ENCODE results near the gene PPP4R2. TPM values are rescaled to one million over a fixed set of nuclear protein-coding genes. Genes with fewer than 3 reads are reported as not detected.

Gene PPP4R2
- 49.1 TPM for total RNA-seq

GRCh38 chr3:72996473-72997333, at the start of gene PPP4R2:
TSS of gene PPP4R2 (plus strand) at chr3:72996811. CDS start at chr3:72997038, 227 bp downstream.
- Histone ChIP-seq H3K4me3 (ENCODE audit: low read length in 3 of 3) (peak within 1 kb of the TSS; percentile 86 to 93 (median 90)), H3K9me3 (ENCODE audit: control insufficient read depth in 3 of 3, low read length in 3 of 3) (no peaks in the 10 kb centered on the region), H3K36me3 (ENCODE audit: control insufficient read depth in 3 of 3, insufficient read depth in 3 of 3, low read length in 3 of 3) (peaks cover 0 to 8% (median 7%) of the 10 kb centered on the region in 3 donors), H3K27ac (ENCODE audit: low read depth, low read length) (peak within 1 kb of the TSS; percentile 92), H3K9ac (ENCODE audit: low read depth in 1 of 3, low read length in 3 of 3) (peak within 1 kb of the TSS; percentile 87 to 90 (median 90)), H3K4me1 (ENCODE audit: control insufficient read depth in 3 of 3, insufficient read depth in 3 of 3, low read length in 3 of 3) (peaks cover 18 to 35% (median 28%) of the 10 kb centered on the region in 3 donors), H3K27me3 (ENCODE audit: control insufficient read depth in 3 of 3, insufficient read depth in 3 of 3, low read length in 3 of 3) (no peaks in the 10 kb centered on the region)

- H3K27ac ChIP-seq (ENCODE audit: low read depth, low read length), result no peak overlapping the region
- no peak overlapping the region for H3K4me3 ChIP-seq (ENCODE audit: low read length in 3 of 3)
- H3K4me1 ChIP-seq (ENCODE audit: control insufficient read depth in 3 of 3, insufficient read depth in 3 of 3, low read length in 3 of 3), result no peaks in the 10 kb centered on the region
- no peaks in the 10 kb centered on the region for H3K27me3 ChIP-seq (ENCODE audit: control insufficient read depth in 3 of 3, insufficient read depth in 3 of 3, low read length in 3 of 3)
- no peak overlapping the region for H3K9ac ChIP-seq (ENCODE audit: low read depth in 1 of 3, low read length in 3 of 3)
- H3K36me3 ChIP-seq (ENCODE audit: control insufficient read depth in 3 of 3, insufficient read depth in 3 of 3, low read length in 3 of 3), result no peaks in the 10 kb centered on the region
- no peaks in the 10 kb centered on the region for H3K9me3 ChIP-seq (ENCODE audit: control insufficient read depth in 3 of 3, low read length in 3 of 3)
These were observed 48.7 kb upstream of the PPP4R2 start for GRCh38 chr3:72947715-72948490.

- H3K27me3 ChIP-seq (ENCODE audit: control insufficient read depth in 3 of 3, insufficient read depth in 3 of 3, low read length in 3 of 3), result no peaks in the 10 kb centered on the region
- no peaks in the 10 kb centered on the region for H3K4me1 ChIP-seq (ENCODE audit: control insufficient read depth in 3 of 3, insufficient read depth in 3 of 3, low read length in 3 of 3)
- H3K36me3 ChIP-seq (ENCODE audit: control insufficient read depth in 3 of 3, insufficient read depth in 3 of 3, low read length in 3 of 3), result no peaks in the 10 kb centered on the region
- no peak overlapping the region for H3K27ac ChIP-seq (ENCODE audit: low read depth, low read length)
- no peaks in the 10 kb centered on the region for H3K9me3 ChIP-seq (ENCODE audit: control insufficient read depth in 3 of 3, low read length in 3 of 3)
- no peak overlapping the region for H3K9ac ChIP-seq (ENCODE audit: low read depth in 1 of 3, low read length in 3 of 3)
- H3K4me3 ChIP-seq (ENCODE audit: low read length in 3 of 3), result no peak overlapping the region
These were observed 47.6 kb upstream of the PPP4R2 start for GRCh38 chr3:72949016-72949415.

GRCh38 chr3:72950372-72950771, 46.2 kb upstream of the PPP4R2 start:
- Histone ChIP-seq H3K27ac (ENCODE audit: low read depth, low read length) (no peak overlapping the region), H3K27me3 (ENCODE audit: control insufficient read depth in 3 of 3, insufficient read depth in 3 of 3, low read length in 3 of 3) (no peaks in the 10 kb centered on the region)

GRCh38 chr3:72950801-72951200, 45.8 kb upstream of the PPP4R2 start:
- Histone ChIP-seq H3K4me1 (ENCODE audit: control insufficient read depth in 3 of 3, insufficient read depth in 3 of 3, low read length in 3 of 3) (no peaks in the 10 kb centered on the region), H3K9ac (ENCODE audit: low read depth in 1 of 3, low read length in 3 of 3) (no peak overlapping the region), H3K27ac (ENCODE audit: low read depth, low read length) (no peak overlapping the region), H3K9me3 (ENCODE audit: control insufficient read depth in 3 of 3, low read length in 3 of 3) (no peaks in the 10 kb centered on the region), H3K36me3 (ENCODE audit: control insufficient read depth in 3 of 3, insufficient read depth in 3 of 3, low read length in 3 of 3) (no peaks in the 10 kb centered on the region), H3K4me3 (ENCODE audit: low read length in 3 of 3) (no peak overlapping the region), H3K27me3 (ENCODE audit: control insufficient read depth in 3 of 3, insufficient read depth in 3 of 3, low read length in 3 of 3) (no peaks in the 10 kb centered on the region)

More at GRCh38 chr3:72950372-72950771, 46.2 kb upstream of the PPP4R2 start:
- no peaks in the 10 kb centered on the region for H3K4me1 ChIP-seq (ENCODE audit: control insufficient read depth in 3 of 3, insufficient read depth in 3 of 3, low read length in 3 of 3)
- H3K4me3 ChIP-seq (ENCODE audit: low read length in 3 of 3), result no peak overlapping the region
- no peaks in the 10 kb centered on the region for H3K36me3 ChIP-seq (ENCODE audit: control insufficient read depth in 3 of 3, insufficient read depth in 3 of 3, low read length in 3 of 3)
- no peak overlapping the region for H3K9ac ChIP-seq (ENCODE audit: low read depth in 1 of 3, low read length in 3 of 3)
- no peaks in the 10 kb centered on the region for H3K9me3 ChIP-seq (ENCODE audit: control insufficient read depth in 3 of 3, low read length in 3 of 3)

GRCh38 chr3:72951259-72951722, 45.3 kb upstream of the PPP4R2 start:
- H3K27ac ChIP-seq (ENCODE audit: low read depth, low read length), result no peak overlapping the region
- H3K9ac ChIP-seq (ENCODE audit: low read depth in 1 of 3, low read length in 3 of 3), result no peak overlapping the region

GRCh38 chr3:72953325-72953956, 43.2 kb upstream of the PPP4R2 start:
- Histone ChIP-seq H3K27ac (ENCODE audit: low read depth, low read length) (no peak overlapping the region), H3K9me3 (ENCODE audit: control insufficient read depth in 3 of 3, low read length in 3 of 3) (no peaks in the 10 kb centered on the region), H3K4me3 (ENCODE audit: low read length in 3 of 3) (no peak overlapping the region), H3K9ac (ENCODE audit: low read depth in 1 of 3, low read length in 3 of 3) (no peak overlapping the region), H3K27me3 (ENCODE audit: control insufficient read depth in 3 of 3, insufficient read depth in 3 of 3, low read length in 3 of 3) (no peaks in the 10 kb centered on the region), H3K36me3 (ENCODE audit: control insufficient read depth in 3 of 3, insufficient read depth in 3 of 3, low read length in 3 of 3) (no peaks in the 10 kb centered on the region), H3K4me1 (ENCODE audit: control insufficient read depth in 3 of 3, insufficient read depth in 3 of 3, low read length in 3 of 3) (no peaks in the 10 kb centered on the region)

More at GRCh38 chr3:72951259-72951722, 45.3 kb upstream of the PPP4R2 start:
- H3K36me3 ChIP-seq (ENCODE audit: control insufficient read depth in 3 of 3, insufficient read depth in 3 of 3, low read length in 3 of 3), result no peaks in the 10 kb centered on the region
- H3K9me3 ChIP-seq (ENCODE audit: control insufficient read depth in 3 of 3, low read length in 3 of 3), result no peaks in the 10 kb centered on the region
- no peak overlapping the region for H3K4me3 ChIP-seq (ENCODE audit: low read length in 3 of 3)
- H3K4me1 ChIP-seq (ENCODE audit: control insufficient read depth in 3 of 3, insufficient read depth in 3 of 3, low read length in 3 of 3), result no peaks in the 10 kb centered on the region
- H3K27me3 ChIP-seq (ENCODE audit: control insufficient read depth in 3 of 3, insufficient read depth in 3 of 3, low read length in 3 of 3), result no peaks in the 10 kb centered on the region

GRCh38 chr3:72957297-72957696, 39.3 kb upstream of the PPP4R2 start:
- no peaks in the 10 kb centered on the region for H3K36me3 ChIP-seq (ENCODE audit: control insufficient read depth in 3 of 3, insufficient read depth in 3 of 3, low read length in 3 of 3)
- H3K27ac ChIP-seq (ENCODE audit: low read depth, low read length), result no peak overlapping the region
- H3K27me3 ChIP-seq (ENCODE audit: control insufficient read depth in 3 of 3, insufficient read depth in 3 of 3, low read length in 3 of 3), result no peaks in the 10 kb centered on the region
- no peak overlapping the region for H3K9ac ChIP-seq (ENCODE audit: low read depth in 1 of 3, low read length in 3 of 3)
- no peaks in the 10 kb centered on the region for H3K9me3 ChIP-seq (ENCODE audit: control insufficient read depth in 3 of 3, low read length in 3 of 3)
- H3K4me3 ChIP-seq (ENCODE audit: low read length in 3 of 3), result no peak overlapping the region
- peaks cover 0 to 5% (median 2%) of the 10 kb centered on the region in 3 donors for H3K4me1 ChIP-seq (ENCODE audit: control insufficient read depth in 3 of 3, insufficient read depth in 3 of 3, low read length in 3 of 3)

GRCh38 chr3:72959336-72959735, 37.3 kb upstream of the PPP4R2 start:
- no peak overlapping the region for H3K4me3 ChIP-seq (ENCODE audit: low read length in 3 of 3)
- H3K36me3 ChIP-seq (ENCODE audit: control insufficient read depth in 3 of 3, insufficient read depth in 3 of 3, low read length in 3 of 3), result no peaks in the 10 kb centered on the region
- no peaks in the 10 kb centered on the region for H3K9me3 ChIP-seq (ENCODE audit: control insufficient read depth in 3 of 3, low read length in 3 of 3)
- no peak overlapping the region for H3K27ac ChIP-seq (ENCODE audit: low read depth, low read length)
- peaks cover 0 to 5% (median 2%) of the 10 kb centered on the region in 3 donors for H3K4me1 ChIP-seq (ENCODE audit: control insufficient read depth in 3 of 3, insufficient read depth in 3 of 3, low read length in 3 of 3)
- no peak overlapping the region for H3K9ac ChIP-seq (ENCODE audit: low read depth in 1 of 3, low read length in 3 of 3)
- H3K27me3 ChIP-seq (ENCODE audit: control insufficient read depth in 3 of 3, insufficient read depth in 3 of 3, low read length in 3 of 3), result no peaks in the 10 kb centered on the region

Measured in skeletal muscle tissue (tissue), 4 donors.